ENCODE measurements around the gene MAJIN.

MAJIN gene

DNA sequence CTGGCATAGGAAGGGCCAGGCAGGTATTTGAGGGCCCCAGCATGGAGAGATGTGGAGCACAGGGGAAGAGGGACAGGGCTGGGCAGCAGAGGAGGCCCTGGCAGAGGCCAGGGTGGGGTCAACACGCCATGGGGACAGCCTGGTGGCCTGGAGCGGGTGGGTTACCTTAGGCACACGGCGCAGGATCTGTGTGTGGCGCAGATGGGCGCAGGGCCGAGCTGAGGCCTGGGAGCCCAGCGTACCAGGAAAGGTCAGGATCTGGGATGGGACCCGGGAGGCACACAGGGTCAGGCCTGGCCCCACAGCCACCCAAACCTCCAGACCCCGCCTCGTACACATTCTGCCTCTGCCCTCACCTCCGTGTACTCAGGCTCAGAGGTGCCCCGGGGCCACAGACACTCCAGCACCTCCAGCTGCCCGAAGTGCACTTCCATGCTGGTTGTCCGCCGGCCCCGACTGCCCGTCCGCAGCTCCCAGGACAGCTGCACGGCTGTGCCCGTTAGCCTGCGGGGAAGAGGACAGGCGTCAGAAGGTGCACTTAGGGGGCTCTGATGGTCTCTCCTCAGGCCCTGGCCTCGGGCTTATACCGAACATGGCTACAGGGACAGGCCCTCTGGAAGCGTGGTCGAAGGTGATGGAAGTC lies 61.3 kb downstream of the MAJIN start:
- H3K9ac ChIP-seq (ENCODE audit: low read length), result no peak overlapping the region
- no peaks in the 10 kb centered on the region for H3K4me1 ChIP-seq (ENCODE audit: control insufficient read depth, insufficient read depth, low read length)
- H3K9me3 ChIP-seq (ENCODE audit: control insufficient read depth, insufficient read depth, low read depth, low read length), result no peaks in the 10 kb centered on the region
- no peaks in the 10 kb centered on the region for H3K27me3 ChIP-seq (ENCODE audit: control insufficient read depth, insufficient read depth, low read length)
- no peak overlapping the region for H3K27ac ChIP-seq (ENCODE audit: low read depth, low read length)
- peaks cover 78% of the 10 kb centered on the region for H3K36me3 ChIP-seq (ENCODE audit: control insufficient read depth, insufficient read depth, low read length)
- H3K4me3 ChIP-seq (ENCODE audit: low read depth, low read length), result no peak overlapping the region

DNA sequence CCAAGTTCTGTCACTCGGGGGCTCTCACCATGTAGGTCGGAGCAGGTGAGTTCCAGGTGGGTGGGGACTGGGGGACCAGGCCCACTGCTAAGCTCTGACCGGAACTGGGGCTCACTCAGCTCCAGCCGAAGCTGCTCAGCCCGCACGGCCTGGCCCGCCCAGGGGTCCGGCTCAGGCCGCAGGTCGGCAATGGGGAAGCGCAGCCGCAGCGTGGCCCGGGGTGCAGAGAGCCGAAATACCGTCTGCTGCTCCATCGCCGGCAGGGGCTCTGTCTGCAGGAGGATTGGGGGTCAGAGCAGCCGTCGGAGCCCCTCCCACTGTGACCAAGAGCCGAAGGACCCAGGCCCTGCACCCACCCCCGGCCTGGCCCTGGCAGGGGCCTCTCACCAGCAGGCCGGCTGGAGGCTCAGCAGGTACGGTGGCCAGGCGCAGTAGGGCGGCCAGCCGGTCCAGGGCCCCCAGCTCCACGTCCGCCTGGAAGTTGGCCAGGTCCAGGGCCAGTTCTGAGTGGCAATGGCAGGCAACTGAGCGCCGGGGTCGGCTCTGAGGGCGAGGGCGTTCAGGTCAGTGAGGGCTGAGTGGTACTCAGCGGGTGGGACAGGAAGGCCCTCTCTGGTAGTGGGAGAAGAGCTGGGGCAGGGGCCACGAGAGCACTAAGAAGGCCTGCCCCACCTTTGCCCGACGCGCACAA lies 62.1 kb downstream of the MAJIN start:
- no peaks in the 10 kb centered on the region for H3K27me3 ChIP-seq (ENCODE audit: control insufficient read depth, insufficient read depth, low read length)
- H3K9ac ChIP-seq (ENCODE audit: low read length), result no peak overlapping the region
- H3K4me1 ChIP-seq (ENCODE audit: control insufficient read depth, insufficient read depth, low read length), result no peaks in the 10 kb centered on the region
- peaks cover 84% of the 10 kb centered on the region for H3K36me3 ChIP-seq (ENCODE audit: control insufficient read depth, insufficient read depth, low read length)
- H3K9me3 ChIP-seq (ENCODE audit: control insufficient read depth, insufficient read depth, low read depth, low read length), result no peaks in the 10 kb centered on the region
- H3K27ac ChIP-seq (ENCODE audit: low read depth, low read length), result no peak overlapping the region
- H3K4me3 ChIP-seq (ENCODE audit: low read depth, low read length), result no peak overlapping the region

DNA sequence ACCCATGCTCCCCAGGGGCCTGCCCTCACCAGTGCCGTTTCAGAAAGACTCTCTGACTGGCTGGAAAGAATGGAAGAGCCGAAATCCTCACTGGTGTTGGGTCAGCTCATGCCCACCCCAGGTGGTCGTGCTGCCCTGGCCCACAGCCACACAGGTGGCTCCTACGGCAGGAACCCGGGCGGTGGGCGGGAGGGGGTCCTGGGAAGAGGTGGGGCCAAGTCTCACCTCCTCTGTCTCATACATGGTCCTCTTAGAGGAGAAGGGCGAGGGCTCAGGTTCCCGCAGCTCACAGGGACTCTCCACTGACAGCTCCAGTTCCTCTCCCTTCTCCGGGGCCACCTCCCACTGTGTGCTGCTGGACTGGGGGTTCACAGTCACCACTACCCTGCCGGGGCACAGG lies 63.1 kb downstream of the MAJIN start:
- H3K36me3 ChIP-seq (ENCODE audit: control insufficient read depth, insufficient read depth, low read length), result peaks cover 79% of the 10 kb centered on the region
- no peaks in the 10 kb centered on the region for H3K27me3 ChIP-seq (ENCODE audit: control insufficient read depth, insufficient read depth, low read length)
- H3K4me3 ChIP-seq (ENCODE audit: low read depth, low read length), result no peak overlapping the region
- H3K4me1 ChIP-seq (ENCODE audit: control insufficient read depth, insufficient read depth, low read length), result no peaks in the 10 kb centered on the region
- H3K9ac ChIP-seq (ENCODE audit: low read length), result no peak overlapping the region
- no peak overlapping the region for H3K27ac ChIP-seq (ENCODE audit: low read depth, low read length)
- no peaks in the 10 kb centered on the region for H3K9me3 ChIP-seq (ENCODE audit: control insufficient read depth, insufficient read depth, low read depth, low read length)

DNA sequence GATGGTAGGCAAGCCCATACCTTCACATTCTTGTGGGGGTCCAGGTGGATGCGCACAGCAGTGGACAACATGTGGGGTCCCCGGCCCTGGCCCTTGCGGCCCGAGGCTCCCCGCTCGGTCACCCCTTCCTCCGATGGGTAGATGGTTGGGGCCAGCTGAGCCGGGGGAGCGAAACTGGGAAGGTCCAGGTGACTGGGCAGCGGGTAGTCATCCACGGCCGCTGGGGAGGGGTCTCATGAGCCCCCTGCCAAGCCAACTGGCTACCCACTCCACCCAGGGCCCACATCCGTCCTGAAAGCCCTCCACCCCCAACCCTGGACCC lies 65.6 kb downstream of the MAJIN start:
- Histone ChIP-seq H3K36me3 (ENCODE audit: control insufficient read depth, insufficient read depth, low read length) (peaks cover 78% of the 10 kb centered on the region), H3K27me3 (ENCODE audit: control insufficient read depth, insufficient read depth, low read length) (no peaks in the 10 kb centered on the region), H3K9ac (ENCODE audit: low read length) (no peak overlapping the region)

GRCh38 chr11:64905516-64906313 lies 66.2 kb downstream of the MAJIN start:
- Histone ChIP-seq H3K9me3 (ENCODE audit: control insufficient read depth, insufficient read depth, low read depth, low read length) (no peaks in the 10 kb centered on the region), H3K36me3 (ENCODE audit: control insufficient read depth, insufficient read depth, low read length) (peaks cover 73% of the 10 kb centered on the region)

More for the DNA sequence above, 65.6 kb downstream of the MAJIN start:
- Histone ChIP-seq H3K9me3 (ENCODE audit: control insufficient read depth, insufficient read depth, low read depth, low read length) (no peaks in the 10 kb centered on the region), H3K27ac (ENCODE audit: low read depth, low read length) (no peak overlapping the region), H3K4me1 (ENCODE audit: control insufficient read depth, insufficient read depth, low read length) (no peaks in the 10 kb centered on the region), H3K4me3 (ENCODE audit: low read depth, low read length) (no peak overlapping the region)

DNA sequence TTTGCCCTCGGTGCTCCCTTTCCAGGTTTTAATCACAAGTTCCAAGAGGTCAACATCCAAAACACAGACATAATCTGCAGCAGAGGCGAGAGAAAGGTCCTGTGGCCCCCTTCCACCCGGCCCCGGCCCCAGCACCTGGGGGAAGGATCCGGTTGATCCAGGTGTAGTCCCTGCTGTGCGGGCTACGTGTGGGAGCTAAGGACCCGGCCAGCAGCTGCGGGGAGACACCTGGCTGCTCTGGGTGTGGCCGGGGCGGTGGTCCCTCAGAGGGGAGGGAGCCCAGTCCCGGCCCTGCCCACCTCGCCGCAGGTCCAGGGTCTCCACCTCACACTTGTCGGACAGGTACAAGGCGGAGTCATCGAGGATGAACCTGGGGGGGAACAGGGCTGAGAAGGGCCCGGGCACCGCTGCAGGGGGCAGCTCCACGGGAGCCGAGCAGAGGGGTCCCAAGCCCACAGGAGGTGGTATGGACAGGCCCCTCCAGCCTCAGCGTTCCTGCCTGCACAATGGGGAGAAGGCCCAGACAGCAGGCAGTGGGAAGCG lies 68.5 kb downstream of the MAJIN start:
- no peaks in the 10 kb centered on the region for H3K4me1 ChIP-seq (ENCODE audit: control insufficient read depth, insufficient read depth, low read length)

More at GRCh38 chr11:64905516-64906313, 66.2 kb downstream of the MAJIN start:
- Histone ChIP-seq H3K9ac (ENCODE audit: low read length) (no peak overlapping the region), H3K4me3 (ENCODE audit: low read depth, low read length) (no peak overlapping the region), H3K4me1 (ENCODE audit: control insufficient read depth, insufficient read depth, low read length) (no peaks in the 10 kb centered on the region), H3K27me3 (ENCODE audit: control insufficient read depth, insufficient read depth, low read length) (no peaks in the 10 kb centered on the region), H3K27ac (ENCODE audit: low read depth, low read length) (no peak overlapping the region)

GRCh38 chr11:64902102-64902900 lies 69.6 kb downstream of the MAJIN start:
- Histone ChIP-seq H3K27ac (ENCODE audit: low read depth, low read length) (no peak overlapping the region), H3K4me1 (ENCODE audit: control insufficient read depth, insufficient read depth, low read length) (no peaks in the 10 kb centered on the region), H3K9ac (ENCODE audit: low read length) (no peak overlapping the region), H3K36me3 (ENCODE audit: control insufficient read depth, insufficient read depth, low read length) (peaks cover 66% of the 10 kb centered on the region), H3K27me3 (ENCODE audit: control insufficient read depth, insufficient read depth, low read length) (no peaks in the 10 kb centered on the region), H3K9me3 (ENCODE audit: control insufficient read depth, insufficient read depth, low read depth, low read length) (no peaks in the 10 kb centered on the region), H3K4me3 (ENCODE audit: low read depth, low read length) (no peak overlapping the region)

More for the DNA sequence above, 68.5 kb downstream of the MAJIN start:
- no peak overlapping the region for H3K4me3 ChIP-seq (ENCODE audit: low read depth, low read length)
- no peaks in the 10 kb centered on the region for H3K27me3 ChIP-seq (ENCODE audit: control insufficient read depth, insufficient read depth, low read length)
- peaks cover 62% of the 10 kb centered on the region for H3K36me3 ChIP-seq (ENCODE audit: control insufficient read depth, insufficient read depth, low read length)
- no peak overlapping the region for H3K9ac ChIP-seq (ENCODE audit: low read length)
- no peak overlapping the region for H3K27ac ChIP-seq (ENCODE audit: low read depth, low read length)
- H3K9me3 ChIP-seq (ENCODE audit: control insufficient read depth, insufficient read depth, low read depth, low read length), result no peaks in the 10 kb centered on the region

- Histone ChIP-seq H3K36me3 (ENCODE audit: control insufficient read depth, insufficient read depth, low read length) (peaks cover 63% of the 10 kb centered on the region), H3K4me3 (ENCODE audit: low read depth, low read length) (no peak overlapping the region)
Measured at GRCh38 chr11:64900774-64901173, 71.1 kb downstream of the MAJIN start.

DNA sequence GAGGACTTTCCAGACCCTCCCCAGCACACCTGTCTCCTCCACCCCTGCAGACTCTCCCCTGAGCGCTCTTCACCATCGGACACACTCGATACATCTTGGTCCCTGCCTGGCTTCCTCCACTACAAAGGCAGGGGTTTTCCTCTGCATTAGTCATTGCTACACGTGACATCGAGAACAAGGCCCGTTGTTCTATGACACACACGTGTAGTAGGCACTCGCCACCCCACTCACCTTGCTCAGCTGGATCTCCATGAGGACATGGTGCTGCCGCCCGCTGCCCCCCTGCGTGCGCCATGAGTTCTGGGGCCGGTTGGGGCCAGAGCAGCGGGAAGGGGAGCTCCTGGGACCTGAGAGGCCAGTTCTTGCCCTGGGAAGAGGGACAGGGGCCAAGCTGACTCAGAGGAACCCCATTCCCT lies 71.6 kb downstream of the MAJIN start:
- H3K27ac ChIP-seq (ENCODE audit: low read depth, low read length), result no peak overlapping the region
- no peaks in the 10 kb centered on the region for H3K27me3 ChIP-seq (ENCODE audit: control insufficient read depth, insufficient read depth, low read length)
- peaks cover 61% of the 10 kb centered on the region for H3K36me3 ChIP-seq (ENCODE audit: control insufficient read depth, insufficient read depth, low read length)
- no peaks in the 10 kb centered on the region for H3K9me3 ChIP-seq (ENCODE audit: control insufficient read depth, insufficient read depth, low read depth, low read length)
- no peak overlapping the region for H3K4me3 ChIP-seq (ENCODE audit: low read depth, low read length)
- no peaks in the 10 kb centered on the region for H3K4me1 ChIP-seq (ENCODE audit: control insufficient read depth, insufficient read depth, low read length)
- H3K9ac ChIP-seq (ENCODE audit: low read length), result no peak overlapping the region

More at GRCh38 chr11:64900774-64901173, 71.1 kb downstream of the MAJIN start:
- Histone ChIP-seq H3K9ac (ENCODE audit: low read length) (no peak overlapping the region), H3K27ac (ENCODE audit: low read depth, low read length) (no peak overlapping the region), H3K9me3 (ENCODE audit: control insufficient read depth, insufficient read depth, low read depth, low read length) (no peaks in the 10 kb centered on the region), H3K4me1 (ENCODE audit: control insufficient read depth, insufficient read depth, low read length) (no peaks in the 10 kb centered on the region), H3K27me3 (ENCODE audit: control insufficient read depth, insufficient read depth, low read length) (no peaks in the 10 kb centered on the region)

DNA sequence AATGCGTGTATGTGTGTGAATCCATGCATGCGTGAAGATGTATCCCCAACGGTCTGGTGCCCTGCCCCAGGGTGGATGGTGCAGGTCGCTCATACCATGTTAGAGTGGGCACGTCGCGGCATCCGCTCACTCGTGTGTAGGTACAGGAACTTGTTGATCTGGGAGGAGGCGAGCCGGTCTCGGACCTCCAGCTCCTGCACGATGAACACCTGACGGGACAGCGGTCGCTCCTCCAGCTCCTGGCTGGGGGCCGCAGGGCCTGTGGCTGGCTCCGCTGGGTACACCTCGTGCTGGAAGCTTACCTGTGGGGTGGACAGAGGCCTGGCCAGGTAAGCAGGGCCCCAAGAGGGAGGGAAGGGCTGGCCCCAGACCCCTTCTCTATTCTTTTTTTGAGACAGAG lies 73.4 kb downstream of the MAJIN start:
- H3K9me3 ChIP-seq (ENCODE audit: control insufficient read depth, insufficient read depth, low read depth, low read length), result no peaks in the 10 kb centered on the region
- no peaks in the 10 kb centered on the region for H3K27me3 ChIP-seq (ENCODE audit: control insufficient read depth, insufficient read depth, low read length)
- H3K36me3 ChIP-seq (ENCODE audit: control insufficient read depth, insufficient read depth, low read length), result peaks cover 58% of the 10 kb centered on the region
- no peak overlapping the region for H3K9ac ChIP-seq (ENCODE audit: low read length)
- H3K4me1 ChIP-seq (ENCODE audit: control insufficient read depth, insufficient read depth, low read length), result no peaks in the 10 kb centered on the region
- H3K27ac ChIP-seq (ENCODE audit: low read depth, low read length), result no peak overlapping the region
- no peak overlapping the region for H3K4me3 ChIP-seq (ENCODE audit: low read depth, low read length)

Measured in HUES6 (cell line).